Measurements from ENCODE around the gene MEGF6. TPM values are rescaled to one million over a fixed set of nuclear protein-coding genes. Genes with fewer than 3 reads are reported as not detected.

The MEGF6 gene
- total and polyA plus RNA-seq, 2 of the 8 experiments (the other 6 are each of a cell fraction or from before 2014, with no cell fraction given) = 4.1 to 14.8 TPM

- TF ChIP-seq SIX5 (IDR thresholded peaks at IDR 0.05; ENCODE audit: low read depth, low read length) (no peak), CTBP2 (IDR thresholded peaks at IDR 0.05; ENCODE audit: borderline replicate concordance, insufficient read depth, insufficient read length, low read length) (no peak), BCL11A (IDR thresholded peaks at IDR 0.05; ENCODE audit: low read depth in 2 of 2, low read length in 2 of 2) (no peak), SUZ12 (IDR thresholded peaks at IDR 0.05; ENCODE audit: low read length) (no peak), TEAD4 (IDR thresholded peaks at IDR 0.05; ENCODE audit: low read depth, low read length) (no peak), BACH1 (IDR thresholded peaks at IDR 0.05; ENCODE audit: low read length) (no peak), RAD21 (IDR thresholded peaks at IDR 0.05 in 1 of 2, conservative IDR thresholded peaks at IDR 0.05 in 1 of 2; ENCODE audit: low read depth in 2 of 2, low read length in 2 of 2) (no peak), RXRA (IDR thresholded peaks at IDR 0.05; ENCODE audit: insufficient read depth, low read depth, low read length) (no peak)
Measured at GRCh38 chr1:3641046-3641760, 29.9 kb upstream of the MEGF6 start (continued).

All from H1 (cell line).